Spleen (tissue), 11 donors: Measurements from ENCODE around the gene BID. TPM values are rescaled to one million over a fixed set of nuclear protein-coding genes. Genes with fewer than 3 reads are reported as not detected.

Experiments
- DNase-seq: peaks from one replicate; pipeline ENCODE4 v3.0.0-alpha.2; 2020
- H3K27ac ChIP-seq, 8 donors: fragments of 200-600 bp; sonication (generic) in 7 of 8; 1 replicate in 4 of 8; 2 replicates in 4 of 8; pipeline versions ENCODE4 v1.5.0 to v1.8.0; 2016 to 2021; ENCODE audit warnings: inconsistent platforms in 4 of 8, mild to moderate bottlenecking in 4 of 8, moderate library complexity in 1 of 8
- H3K27me3 ChIP-seq, 7 donors: fragments of 200-600 bp; sonication (generic) in 6 of 7; replicated peaks in 1 of 7; 1 replicate in 4 of 7; 2 replicates in 3 of 7; pipeline versions ENCODE4 v1.5.0 to v1.8.0; 2016 to 2021; ENCODE audit warnings: inconsistent platforms in 3 of 7, mild to moderate bottlenecking in 1 of 7
- H3K36me3 ChIP-seq, 6 donors: fragments of 200-600 bp; sonication (generic) in 5 of 6; 1 replicate in 4 of 6; 2 replicates in 2 of 6; pipeline versions ENCODE4 v1.5.0 to v1.8.0; 2016 to 2021; ENCODE audit warnings: inconsistent platforms in 2 of 6
- H3K4me1 ChIP-seq, 6 donors: fragments of 200-600 bp; sonication (generic) in 5 of 6; 1 replicate in 3 of 6; 2 replicates in 3 of 6; pipeline versions ENCODE4 v1.5.0 to v1.8.0; 2016 to 2021; ENCODE audit warnings: inconsistent platforms in 3 of 6
- H3K4me3 ChIP-seq, 8 donors: fragments of 200-600 bp; sonication (generic) in 7 of 8; 1 replicate in 4 of 8; 2 replicates in 4 of 8; pipeline versions ENCODE4 v1.5.0 to v1.8.0; 2016 to 2021; ENCODE audit warnings: inconsistent platforms in 4 of 8, mild to moderate bottlenecking in 4 of 8, moderate library complexity in 2 of 8
- H3K9me3 ChIP-seq, 8 donors: fragments of 200-600 bp; sonication (generic) in 7 of 8; 1 replicate in 4 of 8; 2 replicates in 4 of 8; pipeline versions ENCODE4 v1.5.0 to v1.8.0; 2016 to 2021; ENCODE audit warnings: inconsistent platforms in 4 of 8
- POLR2A ChIP-seq, 3 donors: fragments of 450-650 bp; IDR thresholded peaks; one replicate each; pipeline ENCODE4 v1.5.1; 2017; ENCODE audit warnings: antibody characterized with exemption in 3 of 3, mild to moderate bottlenecking in 1 of 3
- POLR2AphosphoS5 ChIP-seq, 3 donors: sonication (generic); formaldehyde crosslinking; IDR thresholded peaks; one replicate each; pipeline ENCODE4 v1.5.1; 2017; ENCODE audit warnings: antibody characterized with exemption in 3 of 3
- WGBS, 5 donors: extraction: QIAGEN DNeasy Blood & Tissue Kit in 3 of 5; methylation state at CpG; one replicate each; pipeline versions ENCODE4 v1.1.5 to v1.1.7; 2013 to 2018; 5-methylcytosine and 5-hydroxymethylcytosine counted together
- intact Hi-C: fragments of 100-400 bp; cut with DNase I; formaldehyde crosslinking; loops from one replicate; pipeline ENCODE4 v1.15.0; 2023; ENCODE audit warnings: low total_unique reads
- polyA plus RNA-seq, 3 donors: library from polyadenylated mRNA; stranded (reverse); fragments of 200-250 nt; gene quantifications; one replicate each; pipeline ENCODE4 v1.2.1, GENCODE V29; 2013
- total RNA-seq, 7 donors: library from RNA; depleted of rRNA in 3 of 7; stranded (reverse); fragments of >200 nt in 3 of 7; fragmentation: NEBNext Ultra II Directional in 4 of 7; extraction: Animal tissue kit (Norgen Biotek cat#: 25700) in 4 of 7; gene quantifications; one replicate each; pipeline versions ENCODE4 v1.1.0 to v1.2.1, GENCODE V29; 2016 to 2021
- TF ChIP-seq, protein P1 (sequence below), 11 experiments: fragments of 200-600 bp in 7 of 11; fragments of 450-650 bp in 4 of 11; sonication (generic) in 4 of 11; IDR thresholded peaks in 8 of 11; conservative IDR thresholded peaks in 3 of 11; 1 replicate in 7 of 11; 2 replicates in 4 of 11; pipeline versions ENCODE4 v1.4.0 to v1.8.0; 2016 to 2021; ENCODE audit warnings: antibody characterized with exemption in 11 of 11, inconsistent platforms in 4 of 11, mild to moderate bottlenecking in 1 of 11
- donor health status: healthy with polysubstance abuse.
- donor health status: DM: no; HTN: no; CAD: no; lungs with moderate emphysema.
- donor health status: DM: no; HTN: no; CAD: no.
- donor health status: Bipolar disorder and iron deficiency.
- donor health status: healthy.
- donor health status: DM: no; HTN: no; CAD: no.
- donor health status: DM: yes; HTN: yes; CAD: no.

Gene BID
- total and polyA plus RNA-seq, 10 donors = 37.7 to 73.4 (median 49.3) TPM

DNA sequence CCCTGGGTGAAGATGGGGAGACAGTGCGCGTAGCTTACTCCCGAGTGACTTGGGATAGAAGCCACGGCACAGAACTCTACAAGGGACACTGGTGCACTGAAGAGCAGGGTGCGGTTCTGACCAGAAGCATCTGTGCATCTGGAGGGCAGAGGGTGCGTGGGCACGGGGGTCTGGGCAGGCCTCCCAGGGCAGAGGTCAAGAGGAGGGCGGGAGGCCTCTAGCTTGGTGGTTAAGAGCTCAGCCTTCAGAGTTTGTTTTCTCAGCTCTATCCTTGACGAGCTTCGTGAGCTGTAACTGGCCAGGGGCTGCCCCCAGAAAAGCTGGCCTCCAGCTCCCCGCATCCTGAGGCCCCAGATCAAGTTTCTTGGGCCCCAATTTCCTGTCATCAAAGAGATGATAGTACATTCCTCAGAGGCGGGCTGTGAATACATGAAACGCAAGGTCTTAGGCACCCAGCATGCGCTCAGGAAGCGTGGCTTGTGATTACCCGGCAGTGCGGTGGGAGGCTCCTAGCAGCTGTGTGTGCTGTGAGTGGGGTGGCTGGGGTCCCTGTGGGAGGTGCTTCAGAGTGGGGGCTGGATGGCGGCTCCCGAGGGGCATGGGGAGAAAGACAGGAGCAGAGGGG lies 6.0 kb upstream of the BID start:
- no peaks in the 10 kb centered on the region for H3K9me3 ChIP-seq
- H3K27ac ChIP-seq = peak overlapping the region in 3 of 8 donors; percentile 71 to 98 (median 72)
- no peaks in the 10 kb centered on the region for H3K27me3 ChIP-seq
- intact Hi-C loops = no loop called here
- TF ChIP-seq, protein P1, sequence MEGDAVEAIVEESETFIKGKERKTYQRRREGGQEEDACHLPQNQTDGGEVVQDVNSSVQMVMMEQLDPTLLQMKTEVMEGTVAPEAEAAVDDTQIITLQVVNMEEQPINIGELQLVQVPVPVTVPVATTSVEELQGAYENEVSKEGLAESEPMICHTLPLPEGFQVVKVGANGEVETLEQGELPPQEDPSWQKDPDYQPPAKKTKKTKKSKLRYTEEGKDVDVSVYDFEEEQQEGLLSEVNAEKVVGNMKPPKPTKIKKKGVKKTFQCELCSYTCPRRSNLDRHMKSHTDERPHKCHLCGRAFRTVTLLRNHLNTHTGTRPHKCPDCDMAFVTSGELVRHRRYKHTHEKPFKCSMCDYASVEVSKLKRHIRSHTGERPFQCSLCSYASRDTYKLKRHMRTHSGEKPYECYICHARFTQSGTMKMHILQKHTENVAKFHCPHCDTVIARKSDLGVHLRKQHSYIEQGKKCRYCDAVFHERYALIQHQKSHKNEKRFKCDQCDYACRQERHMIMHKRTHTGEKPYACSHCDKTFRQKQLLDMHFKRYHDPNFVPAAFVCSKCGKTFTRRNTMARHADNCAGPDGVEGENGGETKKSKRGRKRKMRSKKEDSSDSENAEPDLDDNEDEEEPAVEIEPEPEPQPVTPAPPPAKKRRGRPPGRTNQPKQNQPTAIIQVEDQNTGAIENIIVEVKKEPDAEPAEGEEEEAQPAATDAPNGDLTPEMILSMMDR (IDR thresholded peaks at IDR 0.05 in 8 of 11, conservative IDR thresholded peaks at IDR 0.05 in 3 of 11) = no peak
- TF ChIP-seq POLR2A (IDR thresholded peaks at IDR 0.05) (no peak), POLR2AphosphoS5 (IDR thresholded peaks at IDR 0.05) (no peak)
- H3K36me3 ChIP-seq = no peaks in the 10 kb centered on the region
- no peak overlapping the region for H3K4me3 ChIP-seq
- no peak for DNase-seq
- peaks cover 53 to 95% (median 73%) of the 10 kb centered on the region in 6 donors for H3K4me1 ChIP-seq
- 55 to 64% (median 61%) methylated on average over 13 to 19 of the region's 19 CpGs for WGBS, 5 donors

- peaks cover 58 to 96% (median 80%) of the 10 kb centered on the region in 6 donors for H3K4me1 ChIP-seq
- WGBS, 5 donors = 70 to 75% (median 73%) methylated on average over 21 to 27 of the region's 27 CpGs
- H3K36me3 ChIP-seq = no peaks in the 10 kb centered on the region
- H3K27me3 ChIP-seq = no peaks in the 10 kb centered on the region
- peak overlapping the region in 1 of 8 donors; percentile 98 for H3K27ac ChIP-seq
- H3K4me3 ChIP-seq = peak overlapping the region in 1 of 8 donors; percentile 82
- DNase-seq = peak; percentile 43
- intact Hi-C loops = no loop called here
- TF ChIP-seq, protein P1 (IDR thresholded peaks at IDR 0.05 in 8 of 11, conservative IDR thresholded peaks at IDR 0.05 in 3 of 11) = no peak
- no peak for TF ChIP-seq POLR2AphosphoS5 (IDR thresholded peaks at IDR 0.05)
- no peak for TF ChIP-seq POLR2A (IDR thresholded peaks at IDR 0.05)
- no peaks in the 10 kb centered on the region for H3K9me3 ChIP-seq
Observed at GRCh38 chr22:17779286-17780115, 5.2 kb upstream of the BID start.

GRCh38 chr22:17778412-17778976 lies 4.2 kb upstream of the BID start:
- no peaks in the 10 kb centered on the region for H3K9me3 ChIP-seq
- H3K27ac ChIP-seq = peak overlapping the region in 5 of 8 donors; percentile 89 to 98 (median 96)
- peaks cover 59 to 96% (median 79%) of the 10 kb centered on the region in 6 donors for H3K4me1 ChIP-seq
- TF ChIP-seq, protein P1 (IDR thresholded peaks at IDR 0.05 in 8 of 11, conservative IDR thresholded peaks at IDR 0.05 in 3 of 11) = no peak
- no peak for TF ChIP-seq POLR2AphosphoS5 (IDR thresholded peaks at IDR 0.05)
- TF ChIP-seq POLR2A (IDR thresholded peaks at IDR 0.05) = no peak
- no peaks in the 10 kb centered on the region for H3K36me3 ChIP-seq
- 91 to 95% (median 94%) methylated on average over 23 of the region's 23 CpGs for WGBS, 5 donors
- H3K27me3 ChIP-seq = no peaks in the 10 kb centered on the region
- DNase-seq = no peak
- intact Hi-C loops = no loop called here
- H3K4me3 ChIP-seq = peak overlapping the region in 6 of 8 donors; percentile 43 to 82 (median 55)

GRCh38 chr22:17777717-17778044 lies 3.4 kb upstream of the BID start:
- TF ChIP-seq POLR2A (IDR thresholded peaks at IDR 0.05) (no peak), POLR2AphosphoS5 (IDR thresholded peaks at IDR 0.05) (no peak)
- TF ChIP-seq, protein P1 (IDR thresholded peaks at IDR 0.05 in 8 of 11, conservative IDR thresholded peaks at IDR 0.05 in 3 of 11) = no peak
- peak overlapping the region; percentile 80 to 98 (median 92) for H3K27ac ChIP-seq
- 24 to 36% (median 29%) methylated on average over 5 to 6 of the region's 6 CpGs for WGBS, 5 donors
- intact Hi-C loops = no loop called here
- no peaks in the 10 kb centered on the region for H3K9me3 ChIP-seq
- H3K36me3 ChIP-seq = no peaks in the 10 kb centered on the region
- no peak for DNase-seq
- peak overlapping the region; percentile 41 to 82 (median 52) for H3K4me3 ChIP-seq
- H3K27me3 ChIP-seq = no peaks in the 10 kb centered on the region
- peaks cover 66 to 96% (median 85%) of the 10 kb centered on the region in 6 donors for H3K4me1 ChIP-seq
